HG03457 (cell line): ENCODE data around the gene ETV3.

Source experiments
- ATAC-seq: cut with Tn5 transposase; IDR thresholded peaks from one replicate; pipeline ENCODE4 v1.9.1; 2021; ENCODE audit warnings: moderate number of reproducible peaks; ENCODE audit not compliant: unreplicated experiment

The ETV3 gene

DNA sequence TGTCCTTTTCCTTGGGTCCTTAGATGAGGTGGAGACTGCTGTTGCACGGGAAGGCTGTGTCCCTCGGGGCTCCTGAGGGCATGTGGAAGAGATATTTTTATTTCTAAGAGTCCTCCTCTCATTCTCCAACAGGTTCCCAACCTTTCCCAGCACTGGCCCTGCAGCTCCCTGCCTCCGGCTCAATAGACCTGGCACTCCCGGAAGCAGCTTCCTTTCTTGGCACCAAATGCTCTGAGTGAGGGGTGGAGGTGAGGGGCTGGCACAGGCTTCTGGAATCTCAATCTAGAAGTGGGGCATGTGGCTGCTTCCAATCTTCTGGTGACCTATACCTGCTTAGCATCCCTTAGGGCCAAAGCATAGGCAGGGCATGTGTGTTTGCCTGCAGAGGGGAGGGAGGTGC lies 43.1 kb downstream of the ETV3 start:
- no peak for ATAC-seq

DNA sequence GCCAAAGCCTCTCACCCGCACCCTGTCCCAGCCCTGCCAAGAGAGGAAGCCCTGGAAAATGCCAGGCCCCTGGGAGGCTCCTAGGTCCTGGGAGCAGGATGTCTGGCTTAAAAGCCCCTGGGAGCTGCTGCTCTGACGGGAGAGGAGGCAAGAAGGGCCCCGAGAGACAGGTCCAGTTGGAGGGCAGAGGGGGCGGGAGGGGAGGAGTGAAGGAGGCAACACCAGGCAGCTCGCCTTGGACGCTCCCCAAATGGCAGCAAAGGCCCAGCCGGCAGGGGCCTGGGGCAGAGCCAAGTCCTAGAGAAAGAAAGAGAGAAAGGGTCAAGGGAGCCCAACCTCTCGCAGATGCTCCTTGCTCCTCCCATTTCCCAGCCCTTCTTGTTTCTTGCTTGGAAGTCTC lies 45.4 kb downstream of the ETV3 start:
- ATAC-seq, result no peak

DNA sequence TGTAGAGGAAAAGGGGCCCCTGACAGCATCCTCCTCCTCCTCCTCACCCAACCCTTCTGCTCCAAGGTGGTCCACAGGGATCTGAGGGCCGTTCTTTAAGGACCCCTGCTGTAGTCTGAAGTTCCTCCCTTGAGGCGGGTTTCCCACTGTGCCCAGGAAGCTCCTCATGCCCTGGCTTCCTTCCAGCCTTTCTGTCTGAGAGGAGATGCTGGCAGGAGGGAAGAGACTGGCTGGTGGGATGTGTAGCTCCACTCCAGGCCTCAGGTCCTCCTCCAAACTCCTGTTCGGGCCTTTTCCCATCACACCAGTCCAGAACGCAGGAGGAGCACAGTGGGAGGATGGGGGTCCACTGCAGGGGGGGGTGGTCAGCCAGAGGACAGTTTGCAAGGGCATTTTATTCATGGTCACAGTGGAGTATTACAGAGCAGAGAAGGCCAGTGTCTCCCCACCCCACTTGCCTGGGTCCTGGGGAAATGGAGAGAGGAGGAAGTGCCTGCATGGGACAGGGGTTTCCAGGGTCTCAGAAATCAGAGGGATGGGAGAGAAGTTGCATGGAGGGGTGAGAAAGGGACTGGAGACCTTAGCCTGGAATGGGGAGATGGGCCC lies 46.4 kb downstream of the ETV3 start:
- ATAC-seq, result no peak

DNA sequence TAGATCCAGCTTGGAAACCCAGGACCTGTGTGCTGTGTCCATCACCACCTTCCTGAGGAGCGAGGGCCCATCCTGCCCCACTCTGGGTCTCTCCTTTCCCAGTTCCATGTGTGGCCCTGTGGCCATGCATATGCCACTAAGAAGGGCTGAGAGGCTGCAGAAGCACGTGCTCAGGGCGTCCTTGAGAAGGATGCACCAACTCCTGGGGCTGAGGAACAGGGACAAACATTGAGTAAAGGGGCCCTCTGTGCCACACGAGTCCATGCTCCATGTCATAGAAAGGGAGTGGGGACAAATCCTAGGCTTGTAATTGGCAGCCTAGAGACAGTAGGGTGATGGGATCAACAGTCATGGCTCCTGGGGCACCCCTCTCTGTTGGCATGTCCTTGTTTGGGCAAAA lies 47.0 kb downstream of the ETV3 start:
- ATAC-seq, result no peak

DNA sequence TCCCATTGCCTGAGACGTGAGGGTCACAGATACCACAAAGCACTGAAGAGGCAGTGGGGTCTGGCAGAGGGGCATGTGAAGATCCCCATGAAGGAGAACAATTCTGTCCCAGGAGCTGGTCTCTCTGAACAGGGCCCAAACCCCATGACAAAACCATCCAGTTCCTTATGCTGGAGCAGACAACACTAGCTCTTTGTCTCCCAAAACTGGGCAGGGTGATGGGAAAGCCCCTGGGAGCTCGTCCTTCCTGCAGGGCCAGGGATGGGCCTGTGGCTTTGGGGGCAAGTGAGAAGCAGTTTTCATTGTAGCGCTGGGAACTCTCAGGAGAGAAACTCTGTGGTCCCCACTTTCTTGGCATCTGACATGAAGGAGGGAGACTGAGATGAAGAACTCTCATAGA lies 47.4 kb downstream of the ETV3 start:
- no peak for ATAC-seq

DNA sequence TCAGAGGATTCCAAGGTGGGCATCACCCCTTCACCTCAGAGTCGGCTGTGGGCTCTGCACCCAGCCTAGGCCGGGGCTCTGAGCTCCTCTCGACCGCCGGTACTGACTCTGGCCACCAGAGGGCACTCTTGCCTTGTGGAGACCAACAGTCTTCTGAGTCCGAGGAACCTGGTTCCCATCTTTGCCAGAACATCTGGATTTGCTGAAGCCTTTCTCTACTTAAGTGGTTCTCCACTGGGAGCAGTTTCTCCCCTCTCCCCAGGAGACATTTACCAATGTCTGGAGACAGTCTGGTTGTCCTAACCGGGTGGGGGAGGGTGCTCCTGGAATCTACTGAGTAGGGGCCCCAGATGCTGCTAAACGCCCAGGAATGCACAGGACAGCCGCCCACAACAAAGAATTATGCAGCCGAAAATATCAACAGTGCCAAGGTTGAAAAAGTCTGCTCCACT lies 48.0 kb downstream of the ETV3 start:
- no peak for ATAC-seq

DNA sequence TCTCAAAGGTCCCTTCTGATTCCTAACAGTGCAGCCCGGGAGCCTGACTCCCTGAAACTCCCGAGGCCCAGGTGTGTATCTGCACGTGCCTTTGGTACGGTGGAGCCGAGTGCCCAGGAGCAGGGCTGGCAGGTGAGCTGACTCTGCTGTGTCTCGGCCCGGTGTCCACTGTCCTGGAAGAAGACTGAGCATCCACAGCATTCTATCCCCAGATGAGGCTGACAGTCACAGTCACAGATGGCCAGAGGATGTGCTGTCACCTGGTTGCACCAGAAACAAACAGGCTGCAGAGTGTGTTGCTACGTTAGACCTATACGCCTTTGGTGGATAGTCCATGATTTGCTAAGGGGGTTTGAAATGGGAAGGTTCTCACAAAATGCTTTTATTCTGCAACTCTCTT lies 48.4 kb downstream of the ETV3 start:
- ATAC-seq, result no peak

DNA sequence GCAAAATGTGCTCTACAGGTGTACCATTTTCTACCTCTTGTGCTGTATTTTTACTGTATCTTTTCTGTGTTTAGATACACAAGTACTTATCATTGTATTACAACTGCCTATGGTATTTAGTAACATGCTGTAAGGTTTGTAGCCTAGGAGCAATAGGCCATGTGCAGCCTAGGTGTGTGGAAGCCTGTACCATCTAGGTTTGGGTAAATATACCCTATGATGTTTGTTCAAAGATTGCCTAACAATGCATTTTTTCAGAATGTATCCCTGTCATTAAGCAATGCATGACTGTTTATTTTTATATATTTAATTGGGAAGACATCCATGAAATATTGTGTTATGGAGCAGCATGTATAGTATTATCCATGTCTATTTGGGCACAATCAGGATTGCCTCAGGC lies 49.6 kb downstream of the ETV3 start:
- no peak for ATAC-seq

DNA sequence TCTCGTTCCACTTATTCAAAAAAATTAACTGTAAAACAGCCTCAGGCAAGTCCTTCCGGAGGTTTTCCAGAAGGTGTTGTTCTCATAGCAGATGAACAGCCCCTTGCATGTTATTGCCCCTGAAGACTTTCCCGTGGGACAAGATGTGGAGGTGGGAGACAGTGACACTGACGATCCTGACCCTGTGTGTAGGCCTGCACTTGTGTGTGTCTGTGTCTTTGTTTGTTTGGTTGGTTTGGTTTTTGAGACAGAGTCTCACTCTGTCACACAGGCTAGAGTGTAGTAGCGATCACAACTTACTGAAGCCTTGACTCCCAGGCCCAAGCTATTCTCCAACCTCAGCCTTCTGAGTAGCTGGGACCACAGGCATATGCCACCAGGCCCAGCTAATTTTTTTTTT lies 51.2 kb downstream of the ETV3 start:
- no peak for ATAC-seq

DNA sequence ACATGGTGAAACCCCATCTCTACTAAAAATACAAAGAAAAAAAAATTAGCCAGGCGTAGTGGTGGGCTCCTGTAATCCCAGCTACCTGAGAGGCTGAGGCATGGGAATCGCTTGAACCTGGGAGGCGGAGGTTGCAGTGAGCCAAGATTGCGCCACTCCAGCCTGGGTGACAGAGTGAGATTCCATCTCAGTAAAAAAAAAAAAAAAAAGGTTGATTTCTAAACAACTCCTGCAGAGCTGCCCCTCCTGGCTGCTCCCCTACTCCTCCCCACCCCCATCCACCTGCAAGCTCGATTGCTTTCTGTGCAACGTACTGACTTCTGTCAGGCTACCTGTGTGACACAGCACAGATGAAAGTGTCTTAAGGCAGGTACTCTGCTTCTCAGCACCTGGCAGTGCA lies 51.9 kb downstream of the ETV3 start:
- ATAC-seq, result no peak

DNA sequence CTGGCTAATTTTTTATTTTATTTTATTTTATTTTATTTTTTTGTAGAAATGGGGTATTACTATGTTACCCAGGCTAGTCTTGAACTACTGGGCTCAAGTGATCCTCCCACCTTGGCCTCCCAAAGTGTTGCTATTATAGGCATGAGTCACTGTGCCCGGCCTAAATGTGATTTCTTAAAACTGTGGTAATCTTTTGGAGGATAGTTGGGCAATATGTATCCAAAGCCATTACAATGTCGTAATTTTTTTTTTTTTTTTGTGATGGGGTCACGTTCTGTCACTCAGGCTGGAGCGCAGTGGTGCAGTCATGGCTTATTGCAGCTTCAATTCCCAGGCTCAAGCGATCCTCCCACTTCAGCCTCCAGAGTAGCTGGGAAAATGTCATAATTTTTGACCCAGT lies 52.8 kb downstream of the ETV3 start:
- ATAC-seq, result no peak

DNA sequence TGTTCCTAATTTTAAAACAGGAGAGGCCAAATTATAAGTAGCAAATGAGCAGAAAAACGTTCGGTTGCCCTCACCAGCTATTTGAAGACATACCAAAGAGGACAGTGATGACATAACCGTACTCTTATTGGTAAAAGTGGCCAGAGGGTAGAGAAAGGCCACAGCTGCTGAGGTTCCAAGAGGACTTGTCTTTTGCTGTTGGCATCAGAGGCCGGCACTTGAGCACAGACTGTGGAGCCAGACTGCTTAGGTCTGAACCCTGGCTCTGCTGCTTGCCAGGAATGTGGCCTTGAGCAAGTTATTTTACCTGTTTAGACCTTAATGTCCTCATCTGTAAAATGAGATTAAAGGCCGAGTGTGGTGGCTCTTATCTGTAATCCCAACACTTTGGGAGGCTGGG lies 53.5 kb downstream of the ETV3 start:
- no peak for ATAC-seq

DNA sequence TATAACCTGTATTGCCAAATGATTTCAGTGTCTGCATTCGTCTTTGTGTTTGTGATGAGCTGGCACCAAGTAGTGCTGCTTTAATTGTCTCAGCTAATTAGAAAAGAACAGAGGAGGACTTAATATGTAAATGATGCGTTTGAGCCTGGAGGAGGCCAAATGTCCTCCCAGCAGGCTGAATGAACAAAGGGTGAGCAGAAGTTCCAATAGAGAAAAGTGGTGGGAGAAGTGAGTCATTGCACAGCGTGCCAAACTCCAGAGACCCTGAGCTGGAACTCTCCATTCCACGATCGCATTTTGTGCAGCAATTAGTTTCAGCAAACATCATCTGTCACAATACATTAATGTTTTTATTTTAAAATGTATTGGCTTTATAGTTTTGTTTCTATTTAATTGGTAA lies 56.5 kb downstream of the ETV3 start:
- no peak for ATAC-seq

DNA sequence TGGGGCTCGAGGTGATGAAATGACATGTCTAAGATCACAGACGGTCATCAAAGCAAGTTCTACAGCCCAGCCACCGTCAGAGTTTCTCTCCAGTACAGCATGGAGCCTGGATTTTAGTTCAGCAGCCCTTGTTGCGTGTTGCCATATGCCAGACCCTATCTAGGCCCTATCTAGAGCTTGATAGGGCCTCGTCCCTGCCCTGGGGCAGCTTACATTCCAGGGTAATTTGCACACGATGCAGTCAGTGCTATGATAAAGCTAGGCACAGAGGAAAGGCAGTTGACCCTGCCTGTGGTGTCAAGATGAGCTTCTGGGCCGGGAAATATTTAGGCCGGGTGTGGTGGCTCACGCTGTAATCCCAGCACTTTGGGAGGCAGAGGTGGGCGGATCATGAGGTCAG lies 57.5 kb downstream of the ETV3 start:
- ATAC-seq, result no peak

DNA sequence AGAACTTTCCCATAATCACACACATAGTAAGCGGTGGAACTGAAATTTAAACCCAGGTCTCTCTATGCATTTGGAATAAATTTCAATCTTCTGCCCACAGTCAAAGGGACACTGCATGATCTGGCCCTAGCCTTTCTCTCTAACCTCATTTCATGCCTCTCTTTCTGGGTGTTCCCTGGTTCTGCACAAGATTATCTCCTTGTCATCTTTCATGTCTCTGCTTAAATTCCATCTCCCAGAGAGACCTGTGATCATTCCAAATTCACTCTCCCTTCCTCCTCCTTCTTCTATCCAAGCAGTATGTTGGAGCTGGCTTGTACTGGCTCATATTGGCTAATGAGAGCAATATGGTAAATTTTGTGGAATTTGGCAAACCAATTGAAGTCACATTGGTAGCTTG lies 60.8 kb downstream of the ETV3 start:
- no peak for ATAC-seq

DNA sequence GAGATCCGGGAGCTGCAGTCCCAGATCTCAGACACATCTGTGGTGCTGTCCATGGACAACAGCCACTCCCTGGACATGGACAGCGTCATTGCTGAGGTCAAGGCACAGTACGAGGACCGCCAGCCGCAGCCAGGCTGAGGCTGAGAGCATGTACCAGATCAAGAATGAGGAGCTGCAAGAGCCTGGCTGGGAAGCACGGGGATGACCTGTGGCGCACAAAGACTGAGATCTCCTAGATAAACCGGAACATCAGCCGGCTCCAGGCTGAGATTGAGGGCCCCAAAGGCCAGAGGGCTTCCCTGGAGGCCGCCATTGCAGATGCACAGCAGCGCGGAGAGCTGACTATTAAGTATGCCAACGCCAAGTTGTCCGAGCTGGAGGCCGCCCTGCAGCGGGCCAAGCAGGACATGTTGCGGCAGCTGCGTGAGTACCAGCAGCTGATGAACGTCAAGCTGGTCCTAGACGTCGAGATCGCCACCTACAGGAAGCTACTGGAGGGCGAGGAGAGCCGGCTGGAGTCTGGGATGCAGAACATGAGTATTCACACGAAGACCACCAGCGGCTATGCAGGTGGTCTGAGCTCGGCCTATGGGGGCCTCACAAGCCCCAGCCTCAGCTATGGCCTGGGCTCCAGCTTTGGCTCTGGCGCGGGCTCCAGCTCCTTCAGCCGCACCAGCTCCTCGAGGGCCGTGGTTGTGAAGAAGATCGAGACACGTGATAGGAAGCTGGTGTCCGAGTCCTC lies 64.1 kb downstream of the ETV3 start:
- ATAC-seq, result no peak
